Sigmoid colon (tissue), 7 donors: ENCODE data around the gene VGLL4. TPM values are rescaled to one million over a fixed set of nuclear protein-coding genes. Genes with fewer than 3 reads are reported as not detected.
A peak's percentile ranks its signal among the peaks of the same experiment; 100 is the strongest.
"Not testable (repeated sequence)": the region's sequence is repeated elsewhere in the genome, so short reads cannot be mapped to it uniquely, and the experiment has no call there.

Source experiments
- DNase-seq: peaks from one replicate; pipeline ENCODE4 v3.0.0-alpha.2; 2019
- H3K27ac ChIP-seq, 4 donors: fragments of 200-600 bp; sonication (generic); one replicate each; pipeline ENCODE4 v1.5.1; 2016 to 2019; ENCODE audit warnings: mild to moderate bottlenecking in 1 of 4
- H3K27me3 ChIP-seq, 3 donors: fragments of 200-600 bp; sonication (generic); one replicate each; pipeline ENCODE4 v1.5.1; 2019; ENCODE audit warnings: mild to moderate bottlenecking in 1 of 3
- H3K36me3 ChIP-seq, 4 donors: fragments of 200-600 bp; sonication (generic); one replicate each; pipeline ENCODE4 v1.5.1; 2016 to 2019
- H3K4me1 ChIP-seq, 4 donors: fragments of 200-600 bp; sonication (generic); one replicate each; pipeline ENCODE4 v1.5.1; 2017 to 2019
- H3K4me3 ChIP-seq, 4 donors: fragments of 200-600 bp; sonication (generic); one replicate each; pipeline ENCODE4 v1.5.1; 2017 to 2019; ENCODE audit warnings: mild to moderate bottlenecking in 2 of 4, moderate library complexity in 1 of 4
- H3K9me3 ChIP-seq, 4 donors: fragments of 200-600 bp in 3 of 4; sonication (generic) in 3 of 4; one replicate each; pipeline versions ENCODE4 v1.5.1 to v1.6.1; 2013 to 2019
- CTCF ChIP-seq, 4 experiments: fragments of 450-650 bp in 3 of 4; fragments of 200-600 bp in 1 of 4; IDR thresholded peaks; one replicate each; pipeline ENCODE4 v1.5.1; 2016 to 2019; ENCODE audit warnings: antibody characterized with exemption in 4 of 4, mild to moderate bottlenecking in 3 of 4, moderate library complexity in 2 of 4
- EP300 ChIP-seq, 4 donors: sonication (generic); formaldehyde crosslinking; IDR thresholded peaks; one replicate each; pipeline ENCODE4 v1.6.1; 2017; ENCODE audit warnings: antibody characterized with exemption in 4 of 4
- POLR2A ChIP-seq, 2 donors: fragments of 450-650 bp; IDR thresholded peaks; one replicate each; pipeline ENCODE4 v1.6.1; 2016; ENCODE audit warnings: antibody characterized with exemption in 2 of 2, mild to moderate bottlenecking in 2 of 2, moderate library complexity in 2 of 2
- POLR2AphosphoS5 ChIP-seq, 4 donors: sonication (generic); formaldehyde crosslinking; IDR thresholded peaks; one replicate each; pipeline ENCODE4 v1.6.1; 2017; ENCODE audit warnings: antibody characterized with exemption in 4 of 4
- WGBS, 2 donors: extraction: QIAGEN DNeasy Blood & Tissue Kit; methylation state at CpG; one replicate each; pipeline ENCODE4 v1.1.7; 2013; 5-methylcytosine and 5-hydroxymethylcytosine counted together
- intact Hi-C: fragments of 100-400 bp; cut with DNase I; formaldehyde crosslinking; loops from one replicate; pipeline ENCODE4 v1.15.1; 2023
- polyA plus RNA-seq, 3 donors: library from polyadenylated mRNA; stranded (reverse); fragments of 200-250 nt; gene quantifications; one replicate each; pipeline ENCODE4 v1.2.3, GENCODE V29; 2013
- total RNA-seq, 4 donors: library from RNA; depleted of rRNA; stranded (reverse); fragments of >200 nt; gene quantifications; one replicate each; pipeline ENCODE4 v1.1.0, GENCODE V29; 2016
- donor health status: healthy with polysubstance abuse.
- donor health status: Bipolar disorder and iron deficiency.
- donor health status: healthy.

The VGLL4 gene
- total and polyA plus RNA-seq, 7 donors = 26.4 to 56.5 (median 41.5) TPM

GRCh38 chr3:11578169-11578568 lies 65.5 kb downstream of the VGLL4 start:
- no peak for DNase-seq
- Histone ChIP-seq H3K36me3 (peaks cover 0 to 16% (median 0%) of the 10 kb centered on the region in 4 donors), H3K27me3 (no peaks in the 10 kb centered on the region), H3K4me3 (no peak overlapping the region), H3K4me1 (peaks cover 0 to 65% (median 42%) of the 10 kb centered on the region in 4 donors), H3K27ac (no peak overlapping the region), H3K9me3 (no peaks in the 10 kb centered on the region)
- 89 to 92% methylated on average over 8 of the region's 8 CpGs for WGBS, 2 donors
- intact Hi-C loops = no loop called here
- TF ChIP-seq CTCF (IDR thresholded peaks at IDR 0.05) (no peak), POLR2AphosphoS5 (IDR thresholded peaks at IDR 0.05) (no peak), POLR2A (IDR thresholded peaks at IDR 0.05) (no peak), EP300 (IDR thresholded peaks at IDR 0.05) (no peak)

- Histone ChIP-seq H3K36me3 (peaks cover 0 to 16% (median 0%) of the 10 kb centered on the region in 4 donors), H3K27me3 (no peaks in the 10 kb centered on the region), H3K27ac (peak overlapping the region in 2 of 4 donors; percentile 1 to 33), H3K4me1 (peaks cover 0 to 52% (median 27%) of the 10 kb centered on the region in 4 donors), H3K4me3 (no peak overlapping the region), H3K9me3 (no peaks in the 10 kb centered on the region)
- intact Hi-C loops = no loop called here
- DNase-seq = no peak
- WGBS, 2 donors = 78 to 89% methylated on average over 9 of the region's 9 CpGs
- TF ChIP-seq POLR2AphosphoS5 (IDR thresholded peaks at IDR 0.05) (no peak), POLR2A (IDR thresholded peaks at IDR 0.05) (no peak), EP300 (IDR thresholded peaks at IDR 0.05) (no peak)
These were observed 67.3 kb downstream of the VGLL4 start for GRCh38 chr3:11576453-11576852.

GRCh38 chr3:11575677-11576076 lies 68.0 kb downstream of the VGLL4 start:
- no peak for DNase-seq
- TF ChIP-seq POLR2AphosphoS5 (IDR thresholded peaks at IDR 0.05) = no peak
- no peak for TF ChIP-seq POLR2A (IDR thresholded peaks at IDR 0.05)
- no peak for TF ChIP-seq CTCF (IDR thresholded peaks at IDR 0.05)
- TF ChIP-seq EP300 (IDR thresholded peaks at IDR 0.05) = no peak

GRCh38 chr3:11574981-11575669 lies 68.6 kb downstream of the VGLL4 start:
- H3K9me3 ChIP-seq = no peaks in the 10 kb centered on the region
- TF ChIP-seq POLR2A (IDR thresholded peaks at IDR 0.05) (no peak), EP300 (IDR thresholded peaks at IDR 0.05) (no peak), POLR2AphosphoS5 (IDR thresholded peaks at IDR 0.05) (no peak), CTCF (IDR thresholded peaks at IDR 0.05) (no peak)
- no peak overlapping the region for H3K4me3 ChIP-seq
- H3K27me3 ChIP-seq = no peaks in the 10 kb centered on the region
- 91 to 93% methylated on average over 20 of the region's 20 CpGs for WGBS, 2 donors
- H3K27ac ChIP-seq = no peak overlapping the region
- DNase-seq = no peak
- peaks cover 0 to 54% (median 21%) of the 10 kb centered on the region in 4 donors for H3K4me1 ChIP-seq
- intact Hi-C loops = no loop called here
- peaks cover 0 to 16% (median 0%) of the 10 kb centered on the region in 4 donors for H3K36me3 ChIP-seq

More at GRCh38 chr3:11575677-11576076, 68.0 kb downstream of the VGLL4 start:
- intact Hi-C loops = no loop called here
- peaks cover 0 to 50% (median 22%) of the 10 kb centered on the region in 4 donors for H3K4me1 ChIP-seq
- no peaks in the 10 kb centered on the region for H3K9me3 ChIP-seq
- WGBS, 2 donors = 92% methylated on average over 10 of the region's 10 CpGs
- H3K27me3 ChIP-seq = no peaks in the 10 kb centered on the region
- no peak overlapping the region for H3K27ac ChIP-seq
- peaks cover 0 to 16% (median 0%) of the 10 kb centered on the region in 4 donors for H3K36me3 ChIP-seq
- no peak overlapping the region for H3K4me3 ChIP-seq

- H3K4me3 ChIP-seq, DNase-seq, H3K27me3 ChIP-seq, H3K9me3 ChIP-seq, intact Hi-C loops, H3K27ac ChIP-seq: not testable (repeated sequence)
- 97 to 98% methylated on average over 11 of the region's 11 CpGs for WGBS, 2 donors
- peaks cover 0 to 76% (median 42%) of the 10 kb centered on the region in 4 donors for H3K4me1 ChIP-seq
- peaks cover 0 to 16% (median 0%) of the 10 kb centered on the region in 4 donors for H3K36me3 ChIP-seq
These were observed 71.1 kb downstream of the VGLL4 start for GRCh38 chr3:11572660-11573059.
